Esophagus mucosa (tissue), 1 donor: ENCODE data around the gene RGL4. TPM values are rescaled to one million over a fixed set of nuclear protein-coding genes. Genes with fewer than 3 reads are reported as not detected.

Experiments
- ATAC-seq: fragments of 200-7000 bp; cut with Tn5 transposase; one replicate; pipeline ENCODE4 v1.9.1; 2020
- total RNA-seq: library from RNA; stranded (reverse); gene quantifications from one replicate; pipeline ENCODE4 v1.2.4, GENCODE V29; 2023
- donor health status: DM: yes; HTN: yes; CAD: no.

The RGL4 gene
- total RNA-seq, 1 donor from 2014 or later = not detected

- ATAC-seq = no peak
Observed at GRCh38 chr22:23744001-23744400, 53.2 kb downstream of the RGL4 start.

GRCh38 chr22:23744485-23744884, 53.7 kb downstream of the RGL4 start:
- ATAC-seq = no peak

GRCh38 chr22:23745791-23746190, 55.0 kb downstream of the RGL4 start:
- ATAC-seq = no peak

Other genes starting within 250 kb of the RGL4 start
- not detected for gene IGLL1, start 110.7 kb upstream of the RGL4 start, total RNA-seq
- gene DRICH1, start 58.7 kb upstream of the RGL4 start, total RNA-seq = 0.32 TPM
- gene ZNF70, start 60.1 kb downstream of the RGL4 start, total RNA-seq = 1.4 TPM
- 0.84 TPM for gene VPREB3, start 63.4 kb downstream of the RGL4 start, total RNA-seq
- not detected for gene C22orf15, start 72.0 kb downstream of the RGL4 start, total RNA-seq
- gene CHCHD10, start 77.0 kb downstream of the RGL4 start, total RNA-seq = 124 TPM
- 1.7 TPM for gene MMP11, start 81.8 kb downstream of the RGL4 start, total RNA-seq
- 60.3 TPM for gene SMARCB1, start 96.0 kb downstream of the RGL4 start, total RNA-seq
- gene DERL3, start 148.0 kb downstream of the RGL4 start, total RNA-seq = 1.5 TPM
- gene SLC2A11, start 166.9 kb downstream of the RGL4 start, total RNA-seq = 1.2 TPM
- 956 TPM for gene MIF, start 203.4 kb downstream of the RGL4 start, total RNA-seq